NCI-H146 treated with DMSO at 0.1 percent for 48 hours (cell line): ENCODE data around the gene AFAP1L1.

Experiments used
- DNase-seq: peaks from one replicate; lab custom pipeline; 2025; ENCODE audit not compliant: unreplicated experiment; lab: John Stamatoyannopoulos, UW

AFAP1L1 gene

GRCh38 chr5:149367972-149368645, 96.5 kb downstream of the AFAP1L1 start:
- no peak for DNase-seq

GRCh38 chr5:149370878-149371277, 99.2 kb downstream of the AFAP1L1 start:
- DNase-seq: no peak

GRCh38 chr5:149371296-149371962, 99.8 kb downstream of the AFAP1L1 start:
- peak; percentile 34 for DNase-seq

- no peak for DNase-seq
These were observed 100.6 kb downstream of the AFAP1L1 start for GRCh38 chr5:149372076-149372795.

GRCh38 chr5:149372932-149373331, 101.3 kb downstream of the AFAP1L1 start:
- DNase-seq: no peak

GRCh38 chr5:149374303-149374702, 102.6 kb downstream of the AFAP1L1 start:
- no peak for DNase-seq

- DNase-seq: no peak
These were observed 103.1 kb downstream of the AFAP1L1 start for GRCh38 chr5:149374801-149375200.

- no peak for DNase-seq
These were observed 103.8 kb downstream of the AFAP1L1 start for GRCh38 chr5:149375434-149375833.

- no peak for DNase-seq
These were observed 104.4 kb downstream of the AFAP1L1 start for GRCh38 chr5:149376104-149376503.

- DNase-seq: no peak
These were observed 105.2 kb downstream of the AFAP1L1 start for GRCh38 chr5:149376711-149377447.

- no peak for DNase-seq
These were observed 106.7 kb downstream of the AFAP1L1 start for GRCh38 chr5:149378241-149378820.

GRCh38 chr5:149379177-149379761, 107.6 kb downstream of the AFAP1L1 start, which contains the start of gene IL17B:
IL17B (minus strand) TSS chr5:149379292; CDS start chr5:149379225, 67 bp downstream.
- DNase-seq: no peak

GRCh38 chr5:149379818-149380374, 108.2 kb downstream of the AFAP1L1 start:
- no peak for DNase-seq

GRCh38 chr5:149380466-149381121, 108.9 kb downstream of the AFAP1L1 start:
- no peak for DNase-seq

- no peak for DNase-seq
These were observed 109.8 kb downstream of the AFAP1L1 start for GRCh38 chr5:149381261-149381985.

GRCh38 chr5:149381986-149382338, 110.3 kb downstream of the AFAP1L1 start:
- peak; percentile 7 for DNase-seq

- no peak for DNase-seq
These were observed 111.0 kb downstream of the AFAP1L1 start for GRCh38 chr5:149382517-149383220.

GRCh38 chr5:149383399-149383798, 111.7 kb downstream of the AFAP1L1 start:
- DNase-seq: no peak
